Measurements from ENCODE around the gene UNC119B.

The UNC119B gene

GRCh38 chr12:120724720-120725119 is 14.5 kb downstream of the UNC119B start:
- Histone ChIP-seq H3K9me3 (replicated peaks; ENCODE audit: insufficient read depth, low read length) (no peaks in the 10 kb centered on the region), H3K79me2 (ENCODE audit: low read length) (no peaks in the 10 kb centered on the region), H3F3A (ENCODE audit: insufficient read depth, low read length) (no peaks in the 10 kb centered on the region), H3K4me1 (ENCODE audit: low read length) (no peaks in the 10 kb centered on the region), H3K9ac (ENCODE audit: low read length) (no peak overlapping the region), H3K27ac (ENCODE audit: low read length) (no peak overlapping the region), H3K36me3 (replicated peaks; ENCODE audit: insufficient read depth, low read length) (no peaks in the 10 kb centered on the region), H2AFZ (ENCODE audit: low read length) (no peak overlapping the region), H3K4me3 (ENCODE audit: low read length) (no peak overlapping the region), H4K20me1 (ENCODE audit: insufficient read depth, low read length) (no peaks in the 10 kb centered on the region), H3K27me3 (replicated peaks; ENCODE audit: insufficient read depth, low read length) (no peaks in the 10 kb centered on the region), H3K4me2 (ENCODE audit: low read depth, low read length) (peak overlapping the region; percentile 78; the same call in 1 of the 2 replicates), H3K9me2 (replicated peaks; ENCODE audit: insufficient read depth, low read length) (no peaks in the 10 kb centered on the region)
- no peak for DNase-seq
- no peak for TF ChIP-seq EZH2 (optimal IDR thresholded peaks at IDR 0.05; ENCODE audit: low read depth, low read length)
- no peak for TF ChIP-seq CTCF (IDR thresholded peaks at IDR 0.05; ENCODE audit: low read length)
- TF ChIP-seq EZH2phosphoT487 (IDR thresholded peaks at IDR 0.05; ENCODE audit: low read length) = no peak

GRCh38 chr12:120725151-120725658 is 14.9 kb downstream of the UNC119B start:
- no peak for TF ChIP-seq CTCF (IDR thresholded peaks at IDR 0.05; ENCODE audit: low read length)
- no peak for TF ChIP-seq EZH2 (optimal IDR thresholded peaks at IDR 0.05; ENCODE audit: low read depth, low read length)
- no peak for TF ChIP-seq EZH2phosphoT487 (IDR thresholded peaks at IDR 0.05; ENCODE audit: low read length)
- no peaks in the 10 kb centered on the region for H3K36me3 ChIP-seq (replicated peaks; ENCODE audit: insufficient read depth, low read length)
- H3K9me3 ChIP-seq (replicated peaks; ENCODE audit: insufficient read depth, low read length) = no peaks in the 10 kb centered on the region
- peak overlapping the region; percentile 62; the same call in 1 of the 2 replicates for H3K9ac ChIP-seq (ENCODE audit: low read length)
- H3K27ac ChIP-seq (ENCODE audit: low read length) = no peak overlapping the region
- no peak overlapping the region for H2AFZ ChIP-seq (ENCODE audit: low read length)
- H3K4me1 ChIP-seq (ENCODE audit: low read length) = no peaks in the 10 kb centered on the region
- H3K27me3 ChIP-seq (replicated peaks; ENCODE audit: insufficient read depth, low read length) = no peaks in the 10 kb centered on the region
- H3F3A ChIP-seq (ENCODE audit: insufficient read depth, low read length) = no peaks in the 10 kb centered on the region
- DNase-seq = no peak
- H4K20me1 ChIP-seq (ENCODE audit: insufficient read depth, low read length) = no peaks in the 10 kb centered on the region
- no peaks in the 10 kb centered on the region for H3K9me2 ChIP-seq (replicated peaks; ENCODE audit: insufficient read depth, low read length)
- H3K4me2 ChIP-seq (ENCODE audit: low read depth, low read length) = peak overlapping the region; percentile 78
- H3K79me2 ChIP-seq (ENCODE audit: low read length) = no peaks in the 10 kb centered on the region
- H3K4me3 ChIP-seq (ENCODE audit: low read length) = peak overlapping the region; percentile 70

GRCh38 chr12:120725659-120726509 is 15.6 kb downstream of the UNC119B start, which contains the start of gene ACADS:
Gene ACADS, plus strand, starts transcription at chr12:120725826. Its CDS starts 60 bp downstream, at chr12:120725886.
- H3K4me1 ChIP-seq (ENCODE audit: low read length) = no peaks in the 10 kb centered on the region
- H4K20me1 ChIP-seq (ENCODE audit: insufficient read depth, low read length) = no peaks in the 10 kb centered on the region
- no peak within 1 kb of the TSS for H3K27ac ChIP-seq (ENCODE audit: low read length)
- TF ChIP-seq EZH2phosphoT487 (IDR thresholded peaks at IDR 0.05; ENCODE audit: low read length) (no peak), CTCF (IDR thresholded peaks at IDR 0.05; ENCODE audit: low read length) (no peak), EZH2 (optimal IDR thresholded peaks at IDR 0.05; ENCODE audit: low read depth, low read length) (no peak)
- peak within 1 kb of the TSS; percentile 62; the same call in 1 of the 2 replicates for H3K9ac ChIP-seq (ENCODE audit: low read length)
- DNase-seq = peak; percentile 82
- no peaks in the 10 kb centered on the region for H3K79me2 ChIP-seq (ENCODE audit: low read length)
- no peaks in the 10 kb centered on the region for H3K36me3 ChIP-seq (replicated peaks; ENCODE audit: insufficient read depth, low read length)
- H3K9me3 ChIP-seq (replicated peaks; ENCODE audit: insufficient read depth, low read length) = no peaks in the 10 kb centered on the region
- H3K4me2 ChIP-seq (ENCODE audit: low read depth, low read length) = peak within 1 kb of the TSS; percentile 78
- no peaks in the 10 kb centered on the region for H3K27me3 ChIP-seq (replicated peaks; ENCODE audit: insufficient read depth, low read length)
- no peaks in the 10 kb centered on the region for H3K9me2 ChIP-seq (replicated peaks; ENCODE audit: insufficient read depth, low read length)
- H3F3A ChIP-seq (ENCODE audit: insufficient read depth, low read length) = no peaks in the 10 kb centered on the region
- H3K4me3 ChIP-seq (ENCODE audit: low read length) = peak within 1 kb of the TSS; percentile 70
- peak within 1 kb of the TSS; percentile 69 for H2AFZ ChIP-seq (ENCODE audit: low read length)
